ENCODE measurements around the gene MEGF6.

Gene MEGF6

DNA sequence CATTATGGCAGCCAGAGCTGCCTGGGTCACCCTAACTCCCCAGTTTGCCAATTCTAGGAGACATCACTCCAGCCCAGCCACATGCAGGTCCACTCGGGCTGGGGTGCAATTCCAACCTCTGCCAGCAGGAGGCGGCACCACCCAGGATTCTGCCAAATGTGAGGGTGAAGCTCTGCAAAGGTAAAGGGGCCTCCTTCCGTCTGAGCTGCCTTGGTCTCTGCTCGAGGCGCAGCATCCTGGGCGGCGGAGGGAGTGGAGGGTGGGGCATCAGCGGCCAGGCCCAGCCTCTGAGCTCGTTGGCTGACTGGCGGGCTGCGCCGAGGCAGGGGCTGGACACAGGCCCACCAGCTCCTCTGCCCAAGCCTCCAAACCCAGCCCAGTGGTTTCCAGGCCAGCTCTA is 93.1 kb downstream of the MEGF6 start:
- H3K27ac ChIP-seq (replicated peaks): no peak overlapping the region
- H3K27me3 ChIP-seq (ENCODE audit: insufficient read depth, poor library complexity, severe bottlenecking): no peaks in the 10 kb centered on the region
- no peak for DNase-seq (ENCODE audit: low read depth in 1 of 2, low spot score in 1 of 2)
- TF ChIP-seq, protein P1, sequence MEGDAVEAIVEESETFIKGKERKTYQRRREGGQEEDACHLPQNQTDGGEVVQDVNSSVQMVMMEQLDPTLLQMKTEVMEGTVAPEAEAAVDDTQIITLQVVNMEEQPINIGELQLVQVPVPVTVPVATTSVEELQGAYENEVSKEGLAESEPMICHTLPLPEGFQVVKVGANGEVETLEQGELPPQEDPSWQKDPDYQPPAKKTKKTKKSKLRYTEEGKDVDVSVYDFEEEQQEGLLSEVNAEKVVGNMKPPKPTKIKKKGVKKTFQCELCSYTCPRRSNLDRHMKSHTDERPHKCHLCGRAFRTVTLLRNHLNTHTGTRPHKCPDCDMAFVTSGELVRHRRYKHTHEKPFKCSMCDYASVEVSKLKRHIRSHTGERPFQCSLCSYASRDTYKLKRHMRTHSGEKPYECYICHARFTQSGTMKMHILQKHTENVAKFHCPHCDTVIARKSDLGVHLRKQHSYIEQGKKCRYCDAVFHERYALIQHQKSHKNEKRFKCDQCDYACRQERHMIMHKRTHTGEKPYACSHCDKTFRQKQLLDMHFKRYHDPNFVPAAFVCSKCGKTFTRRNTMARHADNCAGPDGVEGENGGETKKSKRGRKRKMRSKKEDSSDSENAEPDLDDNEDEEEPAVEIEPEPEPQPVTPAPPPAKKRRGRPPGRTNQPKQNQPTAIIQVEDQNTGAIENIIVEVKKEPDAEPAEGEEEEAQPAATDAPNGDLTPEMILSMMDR (IDR thresholded peaks at IDR 0.05; ENCODE audit: insufficient read depth, low read length): peak; percentile 59
- TF ChIP-seq, protein P2, sequence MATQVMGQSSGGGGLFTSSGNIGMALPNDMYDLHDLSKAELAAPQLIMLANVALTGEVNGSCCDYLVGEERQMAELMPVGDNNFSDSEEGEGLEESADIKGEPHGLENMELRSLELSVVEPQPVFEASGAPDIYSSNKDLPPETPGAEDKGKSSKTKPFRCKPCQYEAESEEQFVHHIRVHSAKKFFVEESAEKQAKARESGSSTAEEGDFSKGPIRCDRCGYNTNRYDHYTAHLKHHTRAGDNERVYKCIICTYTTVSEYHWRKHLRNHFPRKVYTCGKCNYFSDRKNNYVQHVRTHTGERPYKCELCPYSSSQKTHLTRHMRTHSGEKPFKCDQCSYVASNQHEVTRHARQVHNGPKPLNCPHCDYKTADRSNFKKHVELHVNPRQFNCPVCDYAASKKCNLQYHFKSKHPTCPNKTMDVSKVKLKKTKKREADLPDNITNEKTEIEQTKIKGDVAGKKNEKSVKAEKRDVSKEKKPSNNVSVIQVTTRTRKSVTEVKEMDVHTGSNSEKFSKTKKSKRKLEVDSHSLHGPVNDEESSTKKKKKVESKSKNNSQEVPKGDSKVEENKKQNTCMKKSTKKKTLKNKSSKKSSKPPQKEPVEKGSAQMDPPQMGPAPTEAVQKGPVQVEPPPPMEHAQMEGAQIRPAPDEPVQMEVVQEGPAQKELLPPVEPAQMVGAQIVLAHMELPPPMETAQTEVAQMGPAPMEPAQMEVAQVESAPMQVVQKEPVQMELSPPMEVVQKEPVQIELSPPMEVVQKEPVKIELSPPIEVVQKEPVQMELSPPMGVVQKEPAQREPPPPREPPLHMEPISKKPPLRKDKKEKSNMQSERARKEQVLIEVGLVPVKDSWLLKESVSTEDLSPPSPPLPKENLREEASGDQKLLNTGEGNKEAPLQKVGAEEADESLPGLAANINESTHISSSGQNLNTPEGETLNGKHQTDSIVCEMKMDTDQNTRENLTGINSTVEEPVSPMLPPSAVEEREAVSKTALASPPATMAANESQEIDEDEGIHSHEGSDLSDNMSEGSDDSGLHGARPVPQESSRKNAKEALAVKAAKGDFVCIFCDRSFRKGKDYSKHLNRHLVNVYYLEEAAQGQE (IDR thresholded peaks at IDR 0.05; ENCODE audit: insufficient replicate concordance, low read depth): no peak
- no peak overlapping the region for H3K4me3 ChIP-seq (replicated peaks; ENCODE audit: insufficient read depth, low read length)

DNA sequence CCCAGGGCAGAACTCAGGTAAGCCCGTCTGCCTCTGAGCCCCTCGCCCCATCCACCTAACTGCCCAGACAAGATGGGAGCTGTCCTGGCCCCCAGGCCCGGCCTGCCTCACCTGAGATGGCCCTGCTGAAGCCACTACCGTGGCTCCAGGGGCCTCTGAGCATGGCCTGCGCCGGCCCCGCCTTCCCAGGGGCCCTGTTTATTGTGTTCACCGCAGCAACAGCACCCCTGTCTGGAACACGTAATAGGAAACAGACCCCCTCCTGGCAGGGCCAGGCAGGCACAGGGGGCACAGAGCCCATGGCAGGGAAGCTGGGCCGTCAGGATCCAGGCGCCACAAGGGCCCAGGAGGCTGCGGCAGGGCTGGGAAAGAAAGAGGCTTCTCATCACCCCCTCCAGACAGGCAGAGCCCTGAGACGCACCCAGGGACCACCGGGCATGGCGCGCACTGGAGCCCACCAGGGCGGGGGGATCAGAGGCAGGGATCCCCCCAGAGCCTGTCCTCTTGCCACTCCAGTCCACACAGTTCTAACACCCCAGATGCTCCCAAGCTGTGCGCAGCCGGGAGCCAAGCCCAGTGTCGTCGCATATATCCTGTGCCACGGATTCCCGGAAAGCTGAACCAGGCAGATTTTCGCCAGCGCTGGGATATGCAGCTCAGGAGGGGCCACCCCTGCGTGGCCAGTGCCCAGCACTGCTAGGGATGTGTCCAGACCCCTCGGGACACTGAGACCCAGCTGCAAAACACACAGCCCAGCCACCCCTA is 94.2 kb downstream of the MEGF6 start:
- Histone ChIP-seq H3K27me3 (ENCODE audit: insufficient read depth, poor library complexity, severe bottlenecking) (no peaks in the 10 kb centered on the region), H3K4me3 (replicated peaks; ENCODE audit: insufficient read depth, low read length) (no peak overlapping the region), H3K27ac (replicated peaks) (peak overlapping the region; percentile 73)
- peak in 1 of 2 experiments; percentile 16 for DNase-seq (ENCODE audit: low read depth in 1 of 2, low spot score in 1 of 2)
- TF ChIP-seq, protein P2 (IDR thresholded peaks at IDR 0.05; ENCODE audit: insufficient replicate concordance, low read depth): no peak
- TF ChIP-seq SPI1 (IDR thresholded peaks at IDR 0.05; ENCODE audit: borderline replicate concordance, low read depth): no peak
- TF ChIP-seq GABPA (IDR thresholded peaks at IDR 0.05; ENCODE audit: low read depth): no peak
- TF ChIP-seq, protein P1 (IDR thresholded peaks at IDR 0.05; ENCODE audit: insufficient read depth, low read length): no peak
- TF ChIP-seq POLR2AphosphoS5 (IDR thresholded peaks at IDR 0.05; ENCODE audit: low read depth): no peak

DNA sequence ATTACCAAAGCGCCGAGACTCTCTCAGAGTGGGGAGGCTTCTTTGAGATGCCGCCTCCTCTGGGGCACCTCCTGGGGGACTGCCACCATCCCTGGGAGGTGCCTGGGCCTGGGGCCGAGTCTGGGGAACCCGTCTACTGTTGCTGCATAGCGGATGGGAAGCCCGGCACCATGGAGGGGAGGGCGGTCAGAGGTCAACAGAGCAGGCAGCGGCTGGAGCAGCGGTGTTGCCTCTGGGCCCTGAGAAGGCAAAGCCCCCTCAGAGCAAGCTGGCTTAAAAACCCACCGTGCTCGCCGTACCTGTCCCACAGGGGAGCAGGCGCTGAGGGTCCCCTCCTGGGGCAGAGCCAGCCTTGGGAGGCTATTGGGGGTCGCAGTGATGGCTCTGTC is 94.8 kb downstream of the MEGF6 start:
- no peak overlapping the region for H3K4me3 ChIP-seq (replicated peaks; ENCODE audit: insufficient read depth, low read length)
- H3K27me3 ChIP-seq (ENCODE audit: insufficient read depth, poor library complexity, severe bottlenecking): no peaks in the 10 kb centered on the region
- no peak for DNase-seq (ENCODE audit: low read depth in 1 of 2, low spot score in 1 of 2)
- H3K27ac ChIP-seq (replicated peaks): peak overlapping the region; percentile 73
- TF ChIP-seq, protein P2 (IDR thresholded peaks at IDR 0.05; ENCODE audit: insufficient replicate concordance, low read depth): no peak
- TF ChIP-seq POLR2AphosphoS5 (IDR thresholded peaks at IDR 0.05; ENCODE audit: low read depth): no peak
- TF ChIP-seq, protein P1 (IDR thresholded peaks at IDR 0.05; ENCODE audit: insufficient read depth, low read length): no peak
- no peak for TF ChIP-seq GABPA (IDR thresholded peaks at IDR 0.05; ENCODE audit: low read depth)
- no peak for TF ChIP-seq SPI1 (IDR thresholded peaks at IDR 0.05; ENCODE audit: borderline replicate concordance, low read depth)
